ENCODE results near the gene NUDT9.
"Not testable (repeated sequence)": the region's sequence is repeated elsewhere in the genome, so short reads cannot be mapped to it uniquely, and the experiment has no call there.

DNA sequence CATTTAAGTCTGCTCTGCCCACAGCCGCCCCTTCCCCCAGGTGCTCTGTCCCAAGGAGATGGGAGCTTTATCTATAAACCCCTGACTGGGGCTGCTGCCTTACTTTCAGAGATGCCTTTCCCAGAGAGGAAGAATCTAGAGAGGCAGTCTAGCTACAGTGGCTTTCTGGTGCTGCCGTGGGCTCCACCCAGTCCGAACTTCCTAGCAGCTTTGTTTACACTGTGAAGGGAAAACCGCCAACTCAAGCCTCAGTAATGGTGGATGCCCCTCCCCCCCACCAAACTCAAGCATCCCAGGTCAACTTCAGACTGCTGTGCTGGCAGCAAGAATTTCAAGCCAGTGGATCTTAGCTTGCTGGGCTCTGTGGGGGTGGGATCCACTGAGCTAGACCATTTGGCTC lies 66.3 kb downstream of the NUDT9 start:
- TF ChIP-seq POLR2A, POLR2AphosphoS5 (IDR thresholded peaks at IDR 0.05; ENCODE audit: low read depth, low read length): not testable (repeated sequence)
